A673 (cell line): ENCODE data around the gene SARDH.

ENCODE experiments used
- EZH2 ChIP-seq: fragments of 200-600 bp; sonication (generic); IDR thresholded peaks from 2 replicates; pipeline ENCODE4 v1.6.1; 2017; ENCODE audit warnings: borderline replicate concordance, low read depth, mild to moderate bottlenecking, mixed read lengths, antibody characterized with exemption, low read length; ENCODE audit not compliant: poor library complexity, severe bottlenecking
- TF ChIP-seq, protein P1 (sequence below): fragments of 300-800, 200-600 bp; sonication (generic); conservative IDR thresholded peaks from 2 replicates; pipeline ENCODE4 v1.5.1; 2017; ENCODE audit warnings: low read depth, mild to moderate bottlenecking, antibody characterized with exemption, low read length, moderate library complexity, mixed read lengths

GRCh38 chr9:133763272-133764183 lies 25.4 kb upstream of the SARDH start:
- TF ChIP-seq, protein P1, sequence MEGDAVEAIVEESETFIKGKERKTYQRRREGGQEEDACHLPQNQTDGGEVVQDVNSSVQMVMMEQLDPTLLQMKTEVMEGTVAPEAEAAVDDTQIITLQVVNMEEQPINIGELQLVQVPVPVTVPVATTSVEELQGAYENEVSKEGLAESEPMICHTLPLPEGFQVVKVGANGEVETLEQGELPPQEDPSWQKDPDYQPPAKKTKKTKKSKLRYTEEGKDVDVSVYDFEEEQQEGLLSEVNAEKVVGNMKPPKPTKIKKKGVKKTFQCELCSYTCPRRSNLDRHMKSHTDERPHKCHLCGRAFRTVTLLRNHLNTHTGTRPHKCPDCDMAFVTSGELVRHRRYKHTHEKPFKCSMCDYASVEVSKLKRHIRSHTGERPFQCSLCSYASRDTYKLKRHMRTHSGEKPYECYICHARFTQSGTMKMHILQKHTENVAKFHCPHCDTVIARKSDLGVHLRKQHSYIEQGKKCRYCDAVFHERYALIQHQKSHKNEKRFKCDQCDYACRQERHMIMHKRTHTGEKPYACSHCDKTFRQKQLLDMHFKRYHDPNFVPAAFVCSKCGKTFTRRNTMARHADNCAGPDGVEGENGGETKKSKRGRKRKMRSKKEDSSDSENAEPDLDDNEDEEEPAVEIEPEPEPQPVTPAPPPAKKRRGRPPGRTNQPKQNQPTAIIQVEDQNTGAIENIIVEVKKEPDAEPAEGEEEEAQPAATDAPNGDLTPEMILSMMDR: no peak
- TF ChIP-seq EZH2: no peak
